ENCODE data around the gene TUBA4A. TPM values are rescaled to one million over a fixed set of nuclear protein-coding genes. Genes with fewer than 3 reads are reported as not detected.
"Not testable (repeated sequence)": the region's sequence is repeated elsewhere in the genome, so short reads cannot be mapped to it uniquely, and the experiment has no call there.

TUBA4A gene
- total and polyA plus RNA-seq, 8 donors = 18.7 to 141 (median 40.0) TPM

DNA sequence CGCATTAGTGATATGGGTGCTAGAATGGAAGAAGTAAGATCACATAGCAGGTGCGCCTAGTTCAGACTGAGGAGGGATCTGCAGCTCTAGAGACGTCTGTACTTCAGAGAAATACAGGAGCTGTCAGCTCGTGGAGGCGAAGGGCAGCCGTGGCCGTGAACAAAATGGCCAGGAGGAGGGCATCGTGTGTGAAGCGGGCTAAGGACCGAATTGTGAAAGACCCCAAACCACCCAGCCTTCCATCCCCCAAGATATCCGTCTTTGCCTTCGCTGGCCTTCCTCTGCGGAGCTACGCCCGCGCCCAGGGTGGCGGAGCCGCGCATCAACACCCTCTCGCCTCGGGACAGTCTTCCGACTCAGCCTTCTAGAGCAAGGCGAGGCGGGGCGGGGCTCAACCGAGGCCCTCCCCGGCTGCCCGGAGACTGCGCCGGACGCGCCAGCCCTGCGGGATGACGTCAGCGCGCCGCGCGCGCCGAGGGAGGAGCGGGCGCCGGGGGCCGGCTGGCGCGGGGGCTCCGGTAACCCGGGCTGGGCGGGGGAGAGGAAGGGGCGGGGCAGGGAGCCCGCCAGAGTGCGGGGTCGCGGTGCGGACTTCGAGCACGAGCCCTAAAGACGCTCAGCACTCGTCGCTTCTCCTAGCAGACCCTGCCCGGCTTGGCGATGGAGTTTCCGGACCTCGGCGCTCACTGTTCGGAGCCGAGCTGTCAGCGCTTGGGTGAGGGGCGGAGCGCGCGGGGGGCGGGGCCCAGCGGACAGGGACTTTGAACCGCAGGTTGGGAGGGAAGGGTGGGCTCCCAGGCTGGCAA is 47.2 kb downstream of the TUBA4A start, which contains the start of gene ZFAND2B:
TSS of gene ZFAND2B (plus strand) at position 455 of the 806 bp plus-strand sequence. CDS start at position 661, 206 bp downstream.
- intact Hi-C loops (cut with DNase I; ENCODE audit: low total_unique reads) = no loop called here
- Histone ChIP-seq H3K36me3 (peaks cover 24 to 36% (median 36%) of the 10 kb centered on the region in 4 donors), H3K4me1 (peaks cover 15 to 36% (median 30%) of the 10 kb centered on the region in 4 donors), H3K27ac (peak within 1 kb of the TSS; percentile 97 to 98 (median 97)), H3K27me3 (no peaks in the 10 kb centered on the region), H3K9me3 (no peaks in the 10 kb centered on the region), H3K4me3 (peak within 1 kb of the TSS; percentile 56 to 83 (median 64))
- TF ChIP-seq, protein P1, sequence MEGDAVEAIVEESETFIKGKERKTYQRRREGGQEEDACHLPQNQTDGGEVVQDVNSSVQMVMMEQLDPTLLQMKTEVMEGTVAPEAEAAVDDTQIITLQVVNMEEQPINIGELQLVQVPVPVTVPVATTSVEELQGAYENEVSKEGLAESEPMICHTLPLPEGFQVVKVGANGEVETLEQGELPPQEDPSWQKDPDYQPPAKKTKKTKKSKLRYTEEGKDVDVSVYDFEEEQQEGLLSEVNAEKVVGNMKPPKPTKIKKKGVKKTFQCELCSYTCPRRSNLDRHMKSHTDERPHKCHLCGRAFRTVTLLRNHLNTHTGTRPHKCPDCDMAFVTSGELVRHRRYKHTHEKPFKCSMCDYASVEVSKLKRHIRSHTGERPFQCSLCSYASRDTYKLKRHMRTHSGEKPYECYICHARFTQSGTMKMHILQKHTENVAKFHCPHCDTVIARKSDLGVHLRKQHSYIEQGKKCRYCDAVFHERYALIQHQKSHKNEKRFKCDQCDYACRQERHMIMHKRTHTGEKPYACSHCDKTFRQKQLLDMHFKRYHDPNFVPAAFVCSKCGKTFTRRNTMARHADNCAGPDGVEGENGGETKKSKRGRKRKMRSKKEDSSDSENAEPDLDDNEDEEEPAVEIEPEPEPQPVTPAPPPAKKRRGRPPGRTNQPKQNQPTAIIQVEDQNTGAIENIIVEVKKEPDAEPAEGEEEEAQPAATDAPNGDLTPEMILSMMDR (IDR thresholded peaks at IDR 0.05) = peak in 1 of 7 experiments; percentile 30
- TF ChIP-seq POLR2A (IDR thresholded peaks at IDR 0.05) (peak in 2 of 4 donors; percentile 84 to 88), POLR2AphosphoS5 (IDR thresholded peaks at IDR 0.05) (peak; percentile 99), EP300 (IDR thresholded peaks at IDR 0.05) (no peak)
- 0 to 3% (median 1%) methylated on average over 19 to 76 of the region's 76 CpGs for WGBS, 5 donors
- DNase-seq = peak; percentile 97 to 98

DNA sequence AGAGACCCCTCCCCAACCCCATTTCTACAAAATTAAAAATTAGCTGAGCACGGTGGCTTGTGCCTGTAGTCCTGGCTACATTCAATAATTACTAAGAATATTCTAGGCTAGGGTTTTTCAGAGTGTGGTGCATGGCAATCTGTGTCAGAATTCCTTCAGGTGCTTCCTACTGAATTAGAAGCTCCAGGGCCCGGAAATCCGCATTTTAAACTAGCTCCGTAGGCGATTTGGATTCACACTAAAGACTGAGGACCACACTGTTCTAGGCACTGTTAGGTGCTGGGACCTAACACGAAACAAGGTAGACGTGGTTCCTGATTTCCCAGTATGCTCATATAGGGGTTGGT is 47.8 kb downstream of the TUBA4A start:
- TF ChIP-seq, protein P1 (IDR thresholded peaks at IDR 0.05) = no peak
- TF ChIP-seq EP300 (IDR thresholded peaks at IDR 0.05) (no peak), POLR2AphosphoS5 (IDR thresholded peaks at IDR 0.05) (no peak), POLR2A (IDR thresholded peaks at IDR 0.05) (no peak)
- Histone ChIP-seq H3K4me3 (peak overlapping the region; percentile 56 to 83 (median 64)), H3K4me1 (peaks cover 15 to 38% (median 29%) of the 10 kb centered on the region in 4 donors), H3K27me3 (no peaks in the 10 kb centered on the region), H3K36me3 (peaks cover 23 to 33% (median 32%) of the 10 kb centered on the region in 4 donors), H3K9me3 (no peaks in the 10 kb centered on the region), H3K27ac (peak overlapping the region; percentile 97 to 98 (median 97))
- DNase-seq = no peak
- WGBS, 5 donors = 12 to 22% (median 13%) methylated on average over 7 of the region's 7 CpGs
- intact Hi-C loops (cut with DNase I; ENCODE audit: low total_unique reads) = no loop called here

DNA sequence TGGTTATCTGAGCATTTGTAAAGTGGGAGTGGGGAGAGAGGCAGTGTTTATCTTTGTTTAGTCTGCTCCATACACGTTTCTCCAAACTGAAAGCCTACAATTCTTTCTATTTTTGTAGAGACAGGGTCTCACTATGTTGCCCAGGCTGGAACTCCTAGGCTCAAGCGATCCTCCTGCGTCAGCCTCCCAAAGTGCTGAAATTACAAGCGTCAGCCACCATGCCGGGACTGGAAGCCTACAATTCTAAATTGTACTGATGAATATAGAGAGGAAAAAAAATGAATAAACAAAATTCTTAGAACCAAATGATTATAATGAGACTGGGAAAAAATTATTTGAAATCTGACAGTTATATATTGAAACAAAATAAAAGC is 48.6 kb downstream of the TUBA4A start:
- no peak overlapping the region for H3K27ac ChIP-seq
- intact Hi-C loops (cut with DNase I; ENCODE audit: low total_unique reads) = no loop called here
- DNase-seq = no peak
- peaks cover 15 to 38% (median 29%) of the 10 kb centered on the region in 4 donors for H3K4me1 ChIP-seq
- H3K9me3 ChIP-seq = no peaks in the 10 kb centered on the region
- no peak for TF ChIP-seq POLR2AphosphoS5 (IDR thresholded peaks at IDR 0.05)
- no peak for TF ChIP-seq POLR2A (IDR thresholded peaks at IDR 0.05)
- TF ChIP-seq, protein P1 (IDR thresholded peaks at IDR 0.05) = no peak
- TF ChIP-seq EP300 (IDR thresholded peaks at IDR 0.05) = no peak
- H3K27me3 ChIP-seq = no peaks in the 10 kb centered on the region
- H3K36me3 ChIP-seq = peaks cover 15 to 25% (median 24%) of the 10 kb centered on the region in 4 donors
- 82 to 85% (median 84%) methylated on average over 5 of the region's 5 CpGs for WGBS, 5 donors
- H3K4me3 ChIP-seq = no peak overlapping the region

DNA sequence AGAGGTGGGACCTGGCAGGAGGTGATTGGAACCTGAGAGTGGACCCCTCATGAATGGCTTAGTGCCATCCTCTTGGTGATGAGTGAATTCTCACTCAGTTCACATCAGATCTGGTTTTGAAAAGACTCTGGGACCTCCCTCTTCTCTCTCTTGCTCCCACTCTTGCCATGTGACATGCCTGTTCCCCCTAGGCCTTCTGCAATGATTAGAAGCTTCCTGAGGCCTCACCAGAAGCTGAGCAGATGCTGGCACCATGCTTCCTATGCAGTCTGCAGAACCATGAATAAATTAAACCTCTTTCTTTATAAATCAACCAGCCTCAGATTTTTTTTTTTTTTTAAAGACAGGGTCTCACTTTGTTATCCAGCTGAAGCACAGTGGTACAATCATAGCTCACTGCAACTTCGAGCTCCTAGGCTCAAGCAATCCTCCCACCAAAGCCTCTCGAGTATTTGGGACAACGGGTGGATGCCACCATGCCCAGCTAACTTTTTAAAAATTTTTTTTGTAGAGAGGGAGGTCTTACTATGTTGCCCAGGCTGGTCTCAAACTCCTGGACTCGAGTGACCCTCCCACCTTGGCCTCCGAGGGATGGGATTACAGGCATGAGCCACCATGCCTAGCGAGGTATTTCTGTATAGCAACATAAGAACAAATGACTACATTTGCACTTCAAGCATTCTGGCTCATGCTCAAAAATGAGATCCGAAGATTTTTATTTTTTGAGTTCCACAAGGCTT is 49.1 kb downstream of the TUBA4A start:
- DNase-seq = no peak
- 83 to 93% (median 89%) methylated on average over 7 of the region's 7 CpGs for WGBS, 5 donors
- TF ChIP-seq EP300 (IDR thresholded peaks at IDR 0.05) (no peak), POLR2AphosphoS5 (IDR thresholded peaks at IDR 0.05) (no peak)
- TF ChIP-seq, protein P1 (IDR thresholded peaks at IDR 0.05) = no peak

DNA sequence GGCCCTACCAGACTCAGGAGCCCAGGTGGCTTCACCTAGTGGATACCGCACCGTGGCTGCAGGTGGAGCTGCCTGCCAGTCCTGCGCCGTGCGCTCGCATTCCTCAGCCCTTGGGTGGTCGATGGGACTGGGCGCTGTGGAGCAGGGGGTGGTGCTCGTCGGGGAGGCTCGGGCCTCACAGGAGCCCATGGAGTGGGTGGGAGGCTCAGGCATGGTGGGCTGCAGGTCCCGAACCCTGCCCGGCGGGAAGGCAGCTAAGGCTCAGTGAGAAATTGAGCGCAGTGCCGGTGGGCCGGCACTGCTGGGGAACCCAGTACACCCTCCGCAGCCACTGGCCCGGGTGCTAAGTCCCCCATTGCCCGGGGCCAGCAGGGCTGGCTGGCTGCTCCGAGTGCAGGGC is 52.4 kb downstream of the TUBA4A start:
- H3K9me3 ChIP-seq; H3K4me3 ChIP-seq; H3K27me3 ChIP-seq; DNase-seq; H3K36me3 ChIP-seq; H3K27ac ChIP-seq; intact Hi-C loops (cut with DNase I; ENCODE audit: low total_unique reads): not testable (repeated sequence)
- peaks cover 0 to 15% (median 10%) of the 10 kb centered on the region in 4 donors for H3K4me1 ChIP-seq
- WGBS, 5 donors = 88 to 92% (median 91%) methylated on average over 11 to 21 of the region's 21 CpGs

More for the DNA sequence above, 49.1 kb downstream of the TUBA4A start:
- Histone ChIP-seq H3K27me3 (peaks cover 0 to 4% (median 0%) of the 10 kb centered on the region in 3 donors), H3K4me1 (peaks cover 15 to 38% (median 29%) of the 10 kb centered on the region in 4 donors), H3K9me3 (no peaks in the 10 kb centered on the region), H3K4me3 (no peak overlapping the region), H3K36me3 (peaks cover 9 to 19% (median 18%) of the 10 kb centered on the region in 4 donors), H3K27ac (no peak overlapping the region)
- intact Hi-C loops (cut with DNase I; ENCODE audit: low total_unique reads) = no loop called here

DNA sequence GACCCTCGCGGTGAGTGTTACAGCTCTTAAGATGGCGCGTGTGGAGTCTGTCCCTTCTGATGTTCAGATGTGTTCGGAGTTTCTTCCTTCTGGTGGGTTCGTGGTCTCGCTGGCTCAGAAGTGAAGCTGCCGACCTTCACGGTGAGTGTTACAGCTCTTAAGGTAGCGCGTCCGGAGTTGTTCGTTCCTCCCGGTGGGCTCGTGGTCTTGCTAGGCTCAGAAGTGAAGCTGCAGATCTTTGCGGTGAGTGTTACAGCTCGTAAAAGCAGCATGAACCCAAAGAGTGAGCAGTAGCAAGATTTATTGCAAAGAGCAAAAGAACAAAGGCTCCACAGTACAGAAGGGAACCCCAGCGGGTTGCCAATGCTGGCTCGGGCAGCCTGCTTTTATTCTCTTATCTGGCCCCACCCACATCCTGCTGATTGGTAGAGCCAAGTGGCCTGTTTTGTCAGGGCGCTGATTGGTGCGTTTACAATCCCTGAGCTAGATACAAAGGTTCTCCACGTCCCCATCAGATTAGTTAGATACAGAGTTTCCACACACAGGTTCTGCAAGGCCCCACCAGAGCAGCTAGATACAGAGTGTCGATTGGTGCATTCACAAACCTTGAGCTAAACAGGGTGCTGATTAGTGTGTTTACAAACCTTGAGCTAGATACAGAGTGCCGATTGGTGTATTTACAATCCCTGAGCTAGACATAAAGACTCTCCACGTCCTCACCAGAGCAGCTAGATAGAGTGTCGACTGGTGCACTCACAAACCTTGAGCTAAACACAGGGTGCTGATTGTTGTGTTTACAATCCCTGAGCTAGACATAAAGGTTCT is 53.0 kb downstream of the TUBA4A start:
- H3K27me3 ChIP-seq; H3K4me3 ChIP-seq; H3K27ac ChIP-seq; H3K36me3 ChIP-seq; H3K4me1 ChIP-seq; intact Hi-C loops (cut with DNase I; ENCODE audit: low total_unique reads); H3K9me3 ChIP-seq: not testable (repeated sequence)
- 68 to 75% (median 71%) methylated on average over 24 to 26 of the region's 26 CpGs for WGBS, 5 donors
- DNase-seq = peak in 1 of 2 donors; percentile 5

Measured in stomach (tissue), 9 donors.